IMR-90 (cell line): ENCODE measurements around the gene SLC40A1. TPM values are rescaled to one million over a fixed set of nuclear protein-coding genes. Genes with fewer than 3 reads are reported as not detected.
"Not testable (repeated sequence)": the region's sequence is repeated elsewhere in the genome, so short reads cannot be mapped to it uniquely, and the experiment has no call there.

Source experiments
- ATAC-seq: fragments of 200-7000 bp; cut with Tn5 transposase; 2 replicates; pipeline ENCODE4 v1.9.1; 2020; ENCODE audit warnings: low read depth, mild to moderate bottlenecking, moderate library complexity
- BruUV-seq: library from RNA; stranded (reverse); fragments of 400-500 nt; replicated peaks from 2 replicates; lab custom pipeline; 2021; lab: Mats Ljungman, UMichigan
- CTCF ChIA-PET: fragments of 300-600 bp; formaldehyde crosslinking; extraction: SDS; loops from one replicate; lab custom pipeline; 2021; ENCODE audit warnings: antibody characterized with exemption; lab: Yijun Ruan, JAX
- POLR2A ChIA-PET: fragments of 300-600 bp; sonication (Branson Sonifier 250); formaldehyde crosslinking; loops from one replicate; lab custom pipeline; 2022; ENCODE audit warnings: antibody characterized with exemption; ENCODE audit not compliant: unreplicated experiment; lab: Charles Lee
- DNase-seq: peaks from one replicate; pipeline ENCODE4 v3.0.0; 2013
- H2AFZ ChIP-seq: replicated peaks from 2 replicates; pipeline ENCODE3; 2013; ENCODE audit warnings: low read length, mild to moderate bottlenecking; ENCODE audit not compliant: poor library complexity
- H2AK5ac ChIP-seq: 2 replicates; pipeline ENCODE4 v1.6.1; 2013; ENCODE audit warnings: low read depth, low read length, inconsistent platforms
- H2AK9ac ChIP-seq: replicated peaks from 2 replicates; pipeline ENCODE3; 2013; ENCODE audit warnings: mild to moderate bottlenecking, low read depth, low read length, moderate library complexity; ENCODE audit not compliant: poor library complexity
- H2BK120ac ChIP-seq: 2 replicates; pipeline ENCODE4 v1.6.1; 2013; ENCODE audit warnings: low read depth, low read length, inconsistent platforms
- H2BK15ac ChIP-seq: 3 replicates; pipeline ENCODE4 v1.6.1; 2013; ENCODE audit warnings: low read depth, low read length, inconsistent platforms
- H2BK20ac ChIP-seq: 2 replicates; pipeline ENCODE4 v1.6.1; 2013; ENCODE audit warnings: low read depth, mild to moderate bottlenecking, inconsistent platforms, low read length, moderate library complexity
- H2BK5ac ChIP-seq: 2 replicates; pipeline ENCODE4 v1.6.1; 2013; ENCODE audit warnings: mild to moderate bottlenecking, low read depth, low read length, inconsistent platforms; ENCODE audit not compliant: poor library complexity, severe bottlenecking
- H3K14ac ChIP-seq: replicated peaks from 2 replicates; pipeline ENCODE4 v1.6.1; 2013; ENCODE audit warnings: low read depth, low read length, inconsistent platforms
- H3K18ac ChIP-seq: 2 replicates; pipeline ENCODE4 v1.6.1; 2013; ENCODE audit warnings: low read depth, low read length, control low read depth
- H3K23ac ChIP-seq: 2 replicates; pipeline ENCODE4 v1.6.1; 2013; ENCODE audit warnings: low read depth, low read length, inconsistent platforms
- H3K27ac ChIP-seq: 2 replicates; pipeline ENCODE4 v1.5.1; 2013; ENCODE audit warnings: mild to moderate bottlenecking, control low read depth, low read length; ENCODE audit not compliant: insufficient read depth
- H3K27me3 ChIP-seq: 2 replicates; pipeline ENCODE4 v1.6.1; 2013; ENCODE audit warnings: low read length; ENCODE audit not compliant: control insufficient read depth, insufficient read depth
- H3K36me3 ChIP-seq: 2 replicates; pipeline ENCODE4 v1.6.1; 2013; ENCODE audit warnings: low read length, mixed read lengths; ENCODE audit not compliant: control insufficient read depth, insufficient read depth
- H3K4ac ChIP-seq: 2 replicates; pipeline ENCODE4 v1.6.1; 2013; ENCODE audit warnings: low read depth, low read length, inconsistent platforms
- H3K4me1 ChIP-seq: 2 replicates; pipeline ENCODE4 v1.6.1; 2013; ENCODE audit warnings: low read length, mixed read lengths; ENCODE audit not compliant: control insufficient read depth, insufficient read depth
- H3K4me2 ChIP-seq: 2 replicates; pipeline ENCODE4 v1.6.1; 2013; ENCODE audit warnings: low read depth, mild to moderate bottlenecking, control low read depth, low read length, moderate library complexity
- H3K4me3 ChIP-seq: 2 replicates; pipeline ENCODE4 v1.5.1; 2013; ENCODE audit warnings: low read depth, mild to moderate bottlenecking, control low read depth, low read length, moderate library complexity; ENCODE audit not compliant: insufficient read depth
- H3K56ac ChIP-seq: 2 replicates; pipeline ENCODE4 v1.6.1; 2013; ENCODE audit warnings: low read length, inconsistent platforms; ENCODE audit not compliant: insufficient read depth; ENCODE audit errors: extremely low read depth
- H3K79me1 ChIP-seq, 2 experiments: 2 replicates each; pipeline ENCODE4 v1.6.1; 2013; ENCODE audit warnings: low read length in 2 of 2, inconsistent platforms in 1 of 2, low read depth in 1 of 2
- H3K9ac ChIP-seq: 2 replicates; pipeline ENCODE4 v1.6.1; 2013; ENCODE audit warnings: low read depth, low read length, control low read depth
- H3K9me1 ChIP-seq: 2 replicates; pipeline ENCODE4 v1.6.1; 2013; ENCODE audit warnings: low read length, inconsistent platforms; ENCODE audit not compliant: insufficient read depth
- H3K9me3 ChIP-seq: 2 replicates; pipeline ENCODE4 v1.6.1; 2013; ENCODE audit warnings: low read length; ENCODE audit not compliant: control insufficient read depth, insufficient read depth
- H4K20me1 ChIP-seq: 2 replicates; pipeline ENCODE4 v1.6.1; 2013; ENCODE audit warnings: low read length, inconsistent platforms; ENCODE audit not compliant: insufficient read depth
- H4K5ac ChIP-seq: 2 replicates; pipeline ENCODE4 v1.6.1; 2013; ENCODE audit warnings: mild to moderate bottlenecking, low read depth, low read length, control low read depth
- H4K8ac ChIP-seq, 2 experiments: 2 replicates each; pipeline ENCODE4 v1.6.1; 2013; ENCODE audit warnings: low read depth in 2 of 2, low read length in 2 of 2, control low read depth in 1 of 2, inconsistent platforms in 1 of 2
- H4K91ac ChIP-seq: 2 replicates; pipeline ENCODE4 v1.6.1; 2013; ENCODE audit warnings: low read depth, low read length, inconsistent platforms; ENCODE audit not compliant: insufficient read depth
- FOS ChIP-seq: fragments of 150-350 bp; IDR thresholded peaks from 2 replicates; pipeline ENCODE4 v1.6.1; 2016; ENCODE audit warnings: low read depth, low read length
- MAFK ChIP-seq: IDR thresholded peaks from 2 replicates; pipeline ENCODE4 v1.6.1; 2012; ENCODE audit warnings: low read depth, low read length, improper control_type of control experiment
- WGBS, 2 experiments: methylation state at CpG; one replicate each; pipeline versions ENCODE4 v1.1.5 to v1.1.7; 2013; ENCODE audit warnings: missing lambda C conversion rate in 2 of 2; ENCODE audit not compliant: insufficient read length in 1 of 2; ENCODE audit errors: extremely low coverage in 2 of 2; 5-methylcytosine and 5-hydroxymethylcytosine counted together
- dilution Hi-C: fragments of 300-500 bp; cut with HindIII; formaldehyde crosslinking; loops from one replicate; pipeline ENCODE4 v1.14.3; 2018; ENCODE audit warnings: low sequenced_read_pairs; ENCODE audit not compliant: unreplicated experiment
- in situ Hi-C: fragments of 300-500 bp; cut with MboI; formaldehyde crosslinking; loops from 3 replicates; pipeline ENCODE4 v1.14.3; 2019; ENCODE audit warnings: low sequenced_read_pairs, inconsistent platforms, mixed read lengths
- intact Hi-C: fragments of 100-400 bp; cut with micrococcal nuclease; formaldehyde crosslinking; loops from 2 replicates; pipeline ENCODE4 v1.10.0; 2022
- polyA plus RNA-seq, 3 experiments: library from polyadenylated mRNA; depleted of rRNA; stranded (reverse); fragments of >200 nt; gene quantifications; 2 replicates each; pipeline ENCODE4 v1.2.3, GENCODE V29; 2012; ENCODE audit warnings: low replicate concordance in 1 of 3
- total RNA-seq: library from RNA; depleted of rRNA; stranded (reverse); fragments of >200 nt; gene quantifications from 2 replicates; pipeline ENCODE4 v1.2.3, GENCODE V29; 2012

Gene SLC40A1
- total and polyA plus RNA-seq, 2 of the 4 experiments (the other 2 are of a cell fraction) = 1.5 to 5.0 TPM

DNA sequence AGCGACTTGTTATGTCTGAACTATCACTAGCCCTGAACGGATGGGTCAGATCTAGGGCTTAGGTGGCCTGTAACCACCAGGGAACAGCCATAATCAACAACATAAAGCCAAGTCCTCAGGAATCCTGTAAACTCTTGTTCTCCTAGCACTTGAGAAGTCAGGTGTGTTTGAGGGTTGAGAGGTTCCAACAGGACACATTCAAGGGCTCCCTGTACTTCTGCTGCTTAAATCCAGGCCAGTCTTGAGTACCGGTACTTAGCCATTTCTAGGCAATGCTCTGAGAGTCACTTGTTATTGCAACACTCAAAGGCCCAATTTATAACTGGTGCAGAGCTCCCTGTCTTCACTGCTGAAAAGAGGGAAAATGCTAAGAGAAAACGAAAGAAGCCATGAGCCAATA is 21.6 kb upstream of the SLC40A1 start:
- Histone ChIP-seq H3K79me1 (no peaks in the 10 kb centered on the region), H3K27me3 (no peaks in the 10 kb centered on the region), H3K36me3 (no peaks in the 10 kb centered on the region), H3K18ac (no peak overlapping the region; the same call in 1 of the 2 replicates), H3K9me1 (no peaks in the 10 kb centered on the region), H3K9me3 (no peaks in the 10 kb centered on the region), H3K4ac (no peak overlapping the region), H2BK5ac (no peak overlapping the region), H3K4me3 (no peak overlapping the region), H2BK15ac (0 out of 3 replicates have a peak overlapping the region, but pooled peaks have one; percentile 11), H3K27ac (no peak overlapping the region), H4K5ac (no peak overlapping the region), H3K23ac (no peak overlapping the region), H2BK120ac (0 out of 2 replicates have a peak overlapping the region, but pooled peaks have one; percentile 14), H2AK5ac (no peak overlapping the region), H3K56ac (no peak overlapping the region), H4K91ac (no peak overlapping the region), H2AK9ac (no peak overlapping the region), H3K9ac (no peak overlapping the region), H2BK20ac (no peak overlapping the region; the same call in 1 of the 2 replicates), H4K8ac (no peak overlapping the region), H2AFZ (no peak overlapping the region), H3K4me1 (peaks cover 2% of the 10 kb centered on the region), H4K20me1 (no peaks in the 10 kb centered on the region), H3K4me2 (no peak overlapping the region), H3K14ac (no peak overlapping the region)
- TF ChIP-seq MAFK (no peak), FOS (no peak)
- in situ Hi-C loops = no loop called here
- ChIA-PET POLR2A (no interaction called here), CTCF (interaction anchor here (0.7 kb wide), 1 partner anchor 98 kb away, joined by 3 read pairs; no protein-coding TSS in a partner anchor)
- ATAC-seq (no peak), DNase-seq (no peak)
- intact Hi-C loops = loop anchor here (5.0 kb wide), 1 partner anchor 35 kb away; no protein-coding TSS in a partner anchor
- BruUV-seq = no TSS peak
- dilution Hi-C loops = no loop called here
- WGBS, 2 experiments = no CpG with 5 or more reads among the region's 4 CpGs

DNA sequence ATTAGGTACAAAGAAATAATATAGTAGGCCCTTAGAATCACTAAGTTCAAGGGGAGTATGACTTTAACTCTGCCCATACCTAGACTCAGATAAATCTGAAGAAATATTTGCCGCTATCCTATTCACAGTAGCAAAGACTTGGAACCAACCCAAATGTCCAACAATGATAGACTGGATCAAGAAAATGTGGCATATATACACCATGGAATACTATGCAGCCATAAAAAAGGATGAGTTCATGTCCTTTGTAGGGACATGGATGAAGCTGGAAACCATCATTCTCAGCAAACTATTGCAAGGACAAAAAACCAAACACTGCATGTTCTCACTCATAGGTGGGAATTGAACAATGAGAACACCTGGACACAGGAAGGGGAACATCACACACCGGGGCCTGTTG is 21.1 kb upstream of the SLC40A1 start:
- H2AFZ ChIP-seq, H3K27ac ChIP-seq, H3K4me1 ChIP-seq, DNase-seq, H3K79me1 ChIP-seq, H4K5ac ChIP-seq, H3K23ac ChIP-seq, H3K18ac ChIP-seq, H2BK5ac ChIP-seq, H4K20me1 ChIP-seq, H2BK120ac ChIP-seq, H3K36me3 ChIP-seq, POLR2A ChIA-PET, H2AK5ac ChIP-seq, CTCF ChIA-PET, H3K4ac ChIP-seq, H3K14ac ChIP-seq, in situ Hi-C loops, H3K4me2 ChIP-seq, H3K9me1 ChIP-seq, H3K9me3 ChIP-seq, H2BK20ac ChIP-seq, H2BK15ac ChIP-seq, BruUV-seq, H3K27me3 ChIP-seq, H4K91ac ChIP-seq, H4K8ac ChIP-seq, dilution Hi-C loops, H2AK9ac ChIP-seq, H3K4me3 ChIP-seq, H3K56ac ChIP-seq, ATAC-seq, H3K9ac ChIP-seq: not testable (repeated sequence)
- no CpG with 5 or more reads among the region's 2 CpGs for WGBS, 2 experiments
- intact Hi-C loops = loop anchor here (5.0 kb wide), 1 partner anchor 34 kb away; no protein-coding TSS in a partner anchor
